ENCODE results near the gene DHRSX.
"Not testable (repeated sequence)": the region's sequence is repeated elsewhere in the genome, so short reads cannot be mapped to it uniquely, and the experiment has no call there.

The DHRSX gene

GRCh38 chrX:2536141-2536540 lies 35.4 kb upstream of the DHRSX start:
- CTCF ChIA-PET: no interaction called here
- POLR2A ChIA-PET: no interaction called here
- Histone ChIP-seq H3K9me3 (ENCODE audit: control insufficient read depth, insufficient read depth, low read depth, low read length) (no peaks in the 10 kb centered on the region), H3K4me3 (ENCODE audit: low read depth, low read length) (no peak overlapping the region), H3K27ac (ENCODE audit: extremely low read depth, low read depth, low read length) (no peak overlapping the region), H3K36me3 (ENCODE audit: control insufficient read depth in 2 of 2, insufficient read depth in 1 of 2, low read length in 2 of 2) (no peaks in the 10 kb centered on the region), H3K4me1 (ENCODE audit: control insufficient read depth, insufficient read depth, low read length) (no peaks in the 10 kb centered on the region; the same call in 1 of the 2 replicates)
- TF ChIP-seq ZNF335 (tag by site-specific recombination; conservative IDR thresholded peaks at IDR 0.05) (no peak), ZNF660 (tag by site-specific recombination; IDR thresholded peaks at IDR 0.05) (no peak), ZNF362 (tag by site-specific recombination; IDR thresholded peaks at IDR 0.05) (no peak), ZNF449 (tag by site-specific recombination; IDR thresholded peaks at IDR 0.05) (no peak), OSR2 (tag by site-specific recombination; IDR thresholded peaks at IDR 0.05) (no peak), ZNF423 (tag by site-specific recombination; IDR thresholded peaks at IDR 0.05) (no peak), ZNF274 (IDR thresholded peaks at IDR 0.05; ENCODE audit: low read length) (no peak), ZNF274 (tag by site-specific recombination; IDR thresholded peaks at IDR 0.05; ENCODE audit: borderline replicate concordance) (no peak), ZNF621 (tag by site-specific recombination; IDR thresholded peaks at IDR 0.05) (no peak), ZNF555 (tag by site-specific recombination; conservative IDR thresholded peaks at IDR 0.05) (no peak), ZNF518A (tag by site-specific recombination; conservative IDR thresholded peaks at IDR 0.05; ENCODE audit: low read depth) (no peak), ZSCAN18 (tag by site-specific recombination; IDR thresholded peaks at IDR 0.05) (no peak), ZNF785 (tag by site-specific recombination; IDR thresholded peaks at IDR 0.05) (no peak)

GRCh38 chrX:2534261-2535021 lies 33.7 kb upstream of the DHRSX start:
- H3K4me1 ChIP-seq (ENCODE audit: control insufficient read depth, insufficient read depth, low read length); POLR2A ChIA-PET; CTCF ChIA-PET; H3K36me3 ChIP-seq (ENCODE audit: control insufficient read depth in 2 of 2, insufficient read depth in 1 of 2, low read length in 2 of 2); H3K4me3 ChIP-seq (ENCODE audit: low read depth, low read length); H3K27ac ChIP-seq (ENCODE audit: extremely low read depth, low read depth, low read length); H3K9me3 ChIP-seq (ENCODE audit: control insufficient read depth, insufficient read depth, low read depth, low read length): not testable (repeated sequence)
- TF ChIP-seq ZNF146 (tag by site-specific recombination; IDR thresholded peaks at IDR 0.05): peak; percentile 62; the same call in 1 of the 2 replicates

Data from HEK293 (cell line).